ENCODE data around the gene FBXO42.

DNA sequence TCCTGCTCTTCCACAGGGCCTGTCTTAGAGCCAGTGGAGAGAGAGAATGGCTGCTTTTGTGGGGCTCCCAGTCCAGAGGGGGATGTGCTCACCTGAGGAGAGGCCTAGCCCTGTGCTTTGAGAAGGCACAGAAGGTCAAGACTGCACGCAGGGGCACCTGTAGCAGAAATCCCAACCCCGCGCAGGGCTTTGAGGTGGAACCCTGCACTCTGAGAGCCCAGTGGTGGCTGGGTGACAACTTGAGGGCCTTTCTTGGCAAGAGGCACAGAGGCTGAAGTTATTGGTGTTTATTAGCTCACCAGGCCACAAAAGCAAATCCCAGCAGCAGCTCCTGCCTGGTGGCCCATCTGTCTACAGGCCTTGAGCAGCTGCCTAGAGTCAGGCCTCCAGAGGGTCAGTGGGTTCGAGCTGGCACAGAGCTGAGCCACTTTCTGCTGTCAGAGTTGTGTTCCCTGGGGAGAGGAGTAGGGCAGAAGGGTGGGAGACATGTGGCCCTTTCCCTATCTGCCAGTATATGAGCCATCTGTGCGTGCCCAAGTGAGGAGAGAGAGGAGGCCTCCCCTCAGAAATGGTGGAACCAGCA, 46.2 kb upstream of the FBXO42 start:
- TF ChIP-seq FOXO1 (CRISPR knock-in tag; IDR thresholded peaks at IDR 0.05) = no peak
- TF ChIP-seq BRCA1 (CRISPR knock-in tag; IDR thresholded peaks at IDR 0.05) = no peak
- TF ChIP-seq RAD21 (CRISPR knock-in tag; IDR thresholded peaks at IDR 0.05) = no peak
- TF ChIP-seq POLR2A (IDR thresholded peaks at IDR 0.05; ENCODE audit: insufficient read depth in 1 of 2, low read depth in 2 of 2, low read length in 2 of 2) = no peak
- no peak for TF ChIP-seq ZBTB44 (CRISPR knock-in tag; IDR thresholded peaks at IDR 0.05)
- no peak for TF ChIP-seq CENPX (CRISPR knock-in tag; IDR thresholded peaks at IDR 0.05)
- no peak for TF ChIP-seq SP4 (CRISPR knock-in tag; IDR thresholded peaks at IDR 0.05)
- TF ChIP-seq ZFP36L1 (CRISPR knock-in tag; IDR thresholded peaks at IDR 0.05) = no peak
